Measurements from ENCODE around the gene IFNA7. TPM values are rescaled to one million over a fixed set of nuclear protein-coding genes. Genes with fewer than 3 reads are reported as not detected.
"Not testable (repeated sequence)": the region's sequence is repeated elsewhere in the genome, so short reads cannot be mapped to it uniquely, and the experiment has no call there.

IFNA7 gene
- not detected for polyA plus RNA-seq (ENCODE audit: insufficient read length in 4 of 4)

DNA sequence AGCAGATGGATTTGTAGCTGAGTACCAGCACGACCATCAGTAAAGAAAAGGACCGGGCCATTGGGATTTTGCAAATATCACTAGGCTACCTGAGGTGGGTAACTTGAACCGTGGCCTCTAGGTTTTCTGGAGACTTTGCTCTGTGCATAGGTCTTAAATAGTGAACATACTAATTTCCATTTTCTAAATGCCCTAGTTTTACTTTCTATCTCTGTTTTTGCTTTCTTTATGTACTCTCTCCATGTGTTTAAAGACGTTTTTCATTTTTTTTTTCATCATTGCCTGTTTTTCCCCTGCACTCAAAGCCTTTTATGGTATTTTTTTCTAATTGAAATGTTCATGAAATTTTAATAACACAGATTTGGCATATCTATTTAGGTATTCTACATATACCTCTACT is at the start of gene IFNA7:
TSS of gene IFNA7 (minus strand) at position 101 of the 400 bp plus-strand sequence. CDS start at position 61, 40 bp downstream.
- not testable (repeated sequence) for DNase-seq (ENCODE audit: low read depth in 4 of 4, low spot score in 2 of 4)

DNA sequence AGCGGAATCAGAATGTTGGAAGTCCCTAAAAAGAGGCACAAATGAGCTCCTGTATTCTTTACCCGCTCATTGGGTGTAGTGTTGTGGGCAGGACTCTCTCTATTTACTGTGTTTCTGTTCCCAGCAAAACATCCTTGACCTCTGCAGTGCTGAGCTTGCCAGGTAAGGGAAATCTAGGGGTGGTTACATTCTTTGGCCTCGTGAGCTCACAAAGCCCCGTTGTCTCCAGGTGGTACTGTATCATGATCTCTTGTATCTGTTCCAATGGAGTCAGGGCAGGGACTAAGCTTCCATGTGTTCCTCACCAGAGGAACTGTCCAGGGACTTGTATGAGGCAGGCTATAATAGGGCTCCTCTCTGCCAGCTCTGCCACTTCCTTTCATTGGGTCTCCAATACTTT is 49.6 kb upstream of the IFNA7 start:
- DNase-seq (ENCODE audit: low read depth in 4 of 4, low spot score in 2 of 4) = no peak

DNA sequence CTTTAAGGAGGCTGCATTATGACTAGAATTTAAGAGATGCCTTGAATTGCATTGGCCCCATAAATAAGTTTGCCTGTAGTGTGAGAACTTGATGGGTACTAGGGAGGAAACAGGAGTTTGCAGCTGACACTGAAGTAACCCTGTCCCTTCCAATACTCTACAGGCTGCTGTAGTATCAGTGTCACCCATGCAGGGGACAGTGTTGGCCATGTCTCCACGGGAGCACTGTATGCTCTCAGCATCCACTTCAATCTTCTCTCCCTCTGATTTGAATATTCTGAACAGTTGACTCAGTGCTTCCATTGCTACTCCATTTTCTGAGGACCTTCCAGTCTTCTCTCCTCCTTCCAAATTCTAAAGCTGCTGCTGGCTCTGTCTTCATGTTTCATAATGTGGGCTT is 49.2 kb upstream of the IFNA7 start:
- DNase-seq (ENCODE audit: low read depth in 4 of 4, low spot score in 2 of 4) = no peak

DNA sequence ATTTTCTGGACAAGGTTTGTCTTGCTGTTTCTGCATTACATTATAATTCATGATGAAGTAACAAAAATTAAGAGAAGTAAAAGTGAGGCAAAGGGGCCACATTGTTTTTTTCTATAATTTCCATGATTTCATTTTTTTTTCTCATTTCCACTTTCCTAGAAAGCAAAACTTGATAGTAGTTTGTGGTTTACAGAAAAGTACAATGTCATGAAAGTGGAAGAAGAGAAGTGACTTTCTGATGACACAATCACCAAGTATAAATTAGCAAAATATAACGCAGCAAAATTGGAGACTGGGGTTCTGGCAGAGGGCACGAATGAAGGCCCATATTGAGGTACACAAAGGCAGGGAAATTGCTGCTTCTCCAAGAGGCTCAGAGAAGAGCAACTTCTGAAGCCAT is 42.8 kb upstream of the IFNA7 start:
- DNase-seq (ENCODE audit: low read depth in 4 of 4, low spot score in 2 of 4) = no peak

DNA sequence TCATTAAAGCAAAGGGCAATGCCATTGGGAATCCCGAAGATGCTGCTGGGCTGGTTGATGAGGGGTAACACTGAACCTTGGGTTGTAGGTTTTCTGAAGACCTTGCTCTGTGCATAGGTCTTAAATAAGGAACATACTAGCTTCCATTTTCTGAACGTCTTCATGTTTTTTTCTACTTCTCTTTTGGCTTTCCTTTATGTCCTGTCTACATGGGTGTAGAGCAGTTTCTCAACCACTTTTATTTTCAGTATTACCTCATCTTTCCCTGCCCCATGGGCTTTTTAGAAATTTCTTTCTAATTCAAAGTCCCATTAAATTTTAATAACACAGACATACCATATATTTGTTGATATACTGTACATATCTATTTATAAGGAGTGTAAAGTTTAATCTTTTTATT is 37.9 kb upstream of the IFNA7 start, which contains the start of gene IFNA14:
TSS of gene IFNA14 (minus strand) at position 95 of the 400 bp plus-strand sequence. CDS start at position 25, 70 bp downstream.
- DNase-seq (ENCODE audit: low read depth in 4 of 4, low spot score in 2 of 4) = no peak

DNA sequence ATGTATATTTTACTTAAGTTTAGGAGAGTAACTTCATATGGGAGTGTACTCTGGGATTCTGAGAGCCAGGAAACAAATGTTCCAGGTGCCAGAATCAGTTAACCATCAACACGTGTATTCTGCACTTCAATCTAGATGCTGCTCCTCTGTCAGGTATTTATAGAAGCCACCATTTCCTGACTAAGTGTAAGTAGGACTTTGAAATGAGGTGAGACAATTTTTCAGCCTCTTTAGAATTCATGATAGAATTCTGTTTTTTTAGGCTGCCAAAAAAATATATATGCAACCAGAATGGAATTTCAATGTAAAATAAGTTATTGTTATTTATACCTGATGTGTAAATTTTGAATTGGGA is 34.3 kb upstream of the IFNA7 start:
- DNase-seq (ENCODE audit: low read depth in 4 of 4, low spot score in 2 of 4) = not testable (repeated sequence)

DNA sequence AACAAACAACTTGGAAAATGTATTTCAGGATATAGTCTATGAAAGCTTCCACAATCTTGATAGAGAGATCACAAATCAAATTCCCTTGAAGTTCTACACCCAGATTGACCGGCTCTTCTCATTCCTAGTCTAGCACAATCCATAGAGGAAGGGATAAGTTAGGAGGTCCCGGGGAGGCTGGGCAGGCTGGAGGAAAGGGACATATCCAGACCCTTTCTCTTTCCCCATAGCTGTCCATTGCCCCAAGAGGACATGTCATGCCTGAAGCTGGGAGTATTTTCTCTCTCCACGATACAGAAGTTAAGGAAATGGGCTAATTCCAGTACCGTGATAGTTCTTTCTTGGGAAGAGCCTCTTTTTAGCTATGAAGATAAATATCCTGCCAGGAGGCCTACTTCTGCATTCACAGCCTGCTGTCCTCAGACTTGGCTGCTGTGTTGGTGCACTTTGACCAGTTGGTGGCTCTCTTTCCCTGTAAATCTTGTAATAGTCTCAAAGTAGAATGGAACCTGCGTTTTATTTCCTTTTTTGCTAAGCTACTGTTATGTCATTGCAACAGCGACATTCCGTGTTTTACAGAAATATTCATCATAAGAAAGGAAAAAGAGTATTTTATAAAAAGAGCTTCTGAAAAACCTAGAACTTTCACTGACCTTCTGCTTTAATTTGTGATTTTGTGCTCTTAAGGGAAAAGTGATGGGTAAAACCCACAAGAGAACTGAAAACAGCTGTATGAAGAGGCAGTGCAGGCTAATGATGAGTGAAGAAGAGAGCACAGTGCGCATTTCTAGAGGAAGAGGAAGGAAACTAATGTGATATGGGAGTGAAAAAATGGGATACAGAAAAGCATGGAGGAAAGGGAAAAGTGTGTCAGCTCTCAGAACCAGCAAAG is 33.7 kb upstream of the IFNA7 start:
- peak in 1 of 4 donors; percentile 7 for DNase-seq (ENCODE audit: low read depth in 4 of 4, low spot score in 2 of 4)

DNA sequence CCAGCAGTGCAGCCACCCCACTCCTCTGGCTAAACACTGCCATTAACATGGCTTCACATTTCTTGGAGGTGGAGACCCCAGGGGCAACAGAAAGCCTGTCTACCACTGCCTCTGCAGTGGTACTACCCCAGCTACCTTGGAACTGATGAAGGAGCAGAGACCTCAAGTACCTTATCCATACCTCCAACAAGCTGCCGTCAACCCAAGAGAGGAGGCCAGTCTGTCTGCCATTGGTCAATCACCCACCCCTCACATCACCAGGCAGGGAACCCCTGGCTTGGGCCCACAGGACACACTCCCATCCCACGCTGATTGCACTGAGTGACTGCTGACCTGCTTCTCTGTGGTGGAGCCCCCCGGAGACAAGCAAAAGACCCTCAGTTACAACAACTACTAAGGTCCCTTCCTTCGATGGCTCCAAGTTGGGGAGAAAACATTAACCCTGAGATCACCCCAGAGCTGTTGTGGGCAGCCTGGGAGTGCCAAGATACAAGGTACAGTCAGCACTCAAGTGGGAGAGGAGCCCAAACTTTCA is 32.2 kb upstream of the IFNA7 start:
- no peak for DNase-seq (ENCODE audit: low read depth in 4 of 4, low spot score in 2 of 4)

DNA sequence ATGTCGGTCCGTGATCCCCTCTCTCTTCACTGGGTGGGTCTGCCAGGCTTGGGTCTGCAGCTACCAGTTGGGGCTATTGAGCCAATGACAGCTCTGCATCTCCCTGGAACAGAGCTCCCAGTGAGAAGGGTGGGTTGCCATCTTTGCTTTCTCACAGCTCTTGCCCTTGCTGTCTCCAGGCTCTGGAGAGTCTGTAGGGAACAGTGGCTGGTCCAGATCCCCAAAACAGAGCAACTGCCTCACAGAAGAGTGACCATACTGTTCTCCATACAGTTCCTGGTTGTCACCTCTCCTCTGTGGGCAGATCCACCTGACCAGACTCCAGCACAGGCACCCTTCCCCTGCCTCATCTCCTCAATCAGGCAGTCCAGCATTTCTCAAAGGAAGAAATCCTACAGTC is 31.3 kb upstream of the IFNA7 start:
- no peak for DNase-seq (ENCODE audit: low read depth in 4 of 4, low spot score in 2 of 4)

DNA sequence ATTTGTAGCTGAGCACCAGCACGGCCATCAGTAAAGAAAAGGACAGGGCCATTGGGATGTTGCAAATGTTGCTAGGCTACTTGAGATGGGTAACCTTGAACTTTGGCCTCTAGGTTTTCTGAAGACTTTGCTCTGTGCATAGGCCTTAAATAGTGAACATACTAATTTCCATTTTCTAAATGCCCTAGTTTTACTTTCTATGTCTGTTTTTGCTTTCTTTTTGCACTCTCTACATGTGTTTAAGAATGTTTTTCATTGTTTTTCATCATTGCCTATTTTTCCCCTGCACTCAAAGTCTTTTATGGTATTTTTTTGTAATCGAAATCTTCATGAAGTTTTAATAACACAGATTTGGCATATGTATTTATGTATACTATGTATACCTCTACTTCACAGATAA is 26.1 kb upstream of the IFNA7 start, which contains the start of gene IFNA17:
TSS of gene IFNA17 (minus strand) at position 101 of the 400 bp plus-strand sequence. CDS start at position 52, 49 bp downstream.
- DNase-seq (ENCODE audit: low read depth in 4 of 4, low spot score in 2 of 4) = no peak

DNA sequence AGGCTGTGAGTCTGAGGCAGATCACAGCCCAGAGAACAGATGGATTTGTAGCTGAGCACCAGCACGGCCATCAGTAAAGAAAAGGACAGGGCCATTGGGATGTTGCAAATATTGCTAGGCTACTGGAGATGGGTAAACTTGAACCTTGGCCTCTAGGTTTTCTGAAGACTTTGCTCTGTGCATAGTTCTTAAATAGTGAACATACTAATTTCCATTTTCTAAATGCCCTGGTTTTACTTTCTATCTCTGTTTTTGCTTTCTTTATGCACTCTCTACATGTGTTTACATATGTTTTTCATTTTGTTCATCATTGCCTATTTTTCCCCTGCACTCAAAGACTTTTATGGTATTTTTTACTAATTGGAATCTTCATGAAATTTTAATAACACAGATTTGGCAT is 15.2 kb upstream of the IFNA7 start, which contains the start of gene IFNA16:
TSS of gene IFNA16 (minus strand) at position 101 of the 400 bp plus-strand sequence. CDS start at position 95, 6 bp downstream.
- DNase-seq (ENCODE audit: low read depth in 4 of 4, low spot score in 2 of 4) = not testable (repeated sequence)

DNA sequence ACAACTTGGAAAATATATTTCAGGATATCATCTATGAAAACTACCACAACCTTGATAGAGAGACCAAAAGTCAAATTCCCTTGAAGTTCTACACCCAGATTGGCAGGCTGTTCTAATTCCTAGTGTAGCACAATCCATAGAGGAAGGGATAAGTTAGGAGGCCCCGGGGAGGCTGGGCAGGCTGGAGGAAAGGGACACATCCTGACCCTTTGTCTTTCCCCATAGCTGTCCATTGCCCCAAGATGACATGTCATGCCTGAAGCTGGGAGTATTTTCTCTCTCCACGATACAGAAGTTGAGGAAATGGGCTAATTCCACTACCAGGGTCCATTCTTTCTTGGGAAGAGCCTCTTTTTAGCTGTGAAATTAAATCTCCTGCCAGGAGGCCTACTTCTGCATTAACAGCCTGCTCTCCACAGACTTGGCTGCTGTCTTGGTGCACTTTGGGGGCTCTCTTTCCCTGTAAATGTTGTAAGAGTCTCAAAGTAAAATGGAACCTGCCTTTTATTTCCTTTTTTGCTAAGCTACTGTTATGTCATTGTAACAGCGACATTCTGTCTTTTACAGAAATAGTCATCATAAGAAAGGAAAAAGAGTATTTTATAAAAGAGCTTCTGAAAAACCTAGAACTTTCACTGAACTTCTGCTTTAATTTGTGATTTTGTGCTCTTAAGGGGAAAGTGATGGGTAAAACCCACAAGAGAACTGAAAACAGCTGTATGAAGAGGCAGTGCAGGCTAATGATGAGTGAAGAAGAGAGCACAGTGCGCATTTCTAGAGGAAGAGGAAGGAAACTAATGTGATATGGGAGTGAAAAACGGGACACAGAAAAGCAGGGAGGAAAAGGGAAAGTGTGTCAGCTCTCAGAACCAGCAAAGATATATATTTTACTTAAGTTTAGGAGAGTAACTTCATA is 11.7 kb upstream of the IFNA7 start:
- not testable (repeated sequence) for DNase-seq (ENCODE audit: low read depth in 4 of 4, low spot score in 2 of 4)

DNA sequence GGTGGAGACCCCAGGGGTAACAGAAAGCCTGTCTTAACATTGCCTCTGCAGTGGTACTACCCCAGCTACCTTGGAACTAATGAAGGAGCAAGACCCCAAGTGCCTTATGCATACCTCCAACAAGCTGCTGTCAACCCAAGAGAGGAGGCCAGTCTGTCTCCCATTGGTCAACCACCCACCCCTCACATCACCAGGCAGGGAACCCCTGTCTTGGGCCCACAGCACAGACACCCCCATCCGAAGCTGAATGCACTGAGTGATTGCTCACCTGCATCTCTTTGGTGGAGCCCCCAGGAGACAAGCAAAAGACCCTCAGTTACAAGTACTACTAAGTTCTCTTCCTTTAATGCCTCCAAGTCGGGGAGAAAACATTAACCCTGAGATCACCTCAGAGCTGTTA is 10.2 kb upstream of the IFNA7 start:
- DNase-seq (ENCODE audit: low read depth in 4 of 4, low spot score in 2 of 4) = not testable (repeated sequence)

DNA sequence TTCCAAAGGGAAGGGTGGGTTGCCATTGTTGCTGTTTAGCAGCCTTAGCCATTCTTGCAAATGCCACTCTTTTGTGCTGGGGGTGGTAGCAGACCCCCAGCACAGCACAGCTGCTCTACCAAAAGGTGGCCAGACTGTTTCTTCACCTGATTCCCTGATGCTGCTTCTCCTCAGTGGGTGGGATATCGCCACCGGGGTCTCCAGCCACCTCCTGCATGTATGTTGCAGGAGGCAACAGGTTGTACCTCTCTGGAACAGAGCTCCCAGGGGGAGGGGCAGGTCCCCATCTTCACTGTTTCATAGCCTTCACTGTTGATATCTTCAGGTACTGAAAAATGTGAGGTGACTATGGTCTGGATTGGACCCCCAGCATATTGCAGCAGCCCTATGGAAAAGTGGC is 8.8 kb upstream of the IFNA7 start:
- not testable (repeated sequence) for DNase-seq (ENCODE audit: low read depth in 4 of 4, low spot score in 2 of 4)

DNA sequence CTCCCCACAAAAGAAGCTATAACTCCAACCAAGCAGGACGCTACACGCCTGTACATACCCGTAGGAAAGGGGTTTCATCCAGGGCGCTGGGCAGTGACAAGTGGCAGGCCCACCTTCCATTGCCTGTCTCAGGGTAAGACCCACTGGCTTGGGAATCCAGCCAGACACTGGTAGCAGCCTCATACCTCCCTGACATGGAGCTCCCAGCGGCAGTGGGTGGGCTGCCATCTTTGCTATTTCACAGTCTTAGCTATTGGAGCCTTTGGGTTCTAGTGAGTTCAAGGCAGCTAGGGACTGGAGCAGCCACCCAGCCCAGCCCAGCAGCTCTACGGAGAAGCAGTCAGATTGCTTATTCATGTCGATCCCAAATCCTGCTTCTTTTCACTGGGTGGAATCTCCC is 8.3 kb upstream of the IFNA7 start:
- DNase-seq (ENCODE audit: low read depth in 4 of 4, low spot score in 2 of 4) = no peak

DNA sequence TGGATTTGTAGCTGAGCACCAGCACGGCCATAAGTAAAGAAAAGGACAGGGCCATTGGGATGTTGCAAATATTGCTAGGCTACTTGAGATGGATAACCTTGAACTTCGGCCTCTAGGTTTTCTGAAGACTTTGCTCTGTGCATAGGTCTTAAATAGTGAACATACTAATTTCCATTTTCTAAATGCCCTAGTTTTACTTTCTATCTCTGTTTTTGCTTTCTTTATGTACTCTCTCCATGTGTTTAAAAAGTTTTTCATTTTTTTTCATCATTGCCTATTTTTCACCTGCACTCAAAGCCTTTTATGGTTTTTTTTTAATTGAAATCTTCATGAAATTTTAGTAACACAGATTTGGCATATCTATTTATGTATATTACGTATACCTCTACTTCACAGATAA is 5.0 kb upstream of the IFNA7 start, which contains the start of gene IFNA10:
TSS of gene IFNA10 (minus strand) at position 101 of the 400 bp plus-strand sequence. CDS start at position 55, 46 bp downstream.
- not testable (repeated sequence) for DNase-seq (ENCODE audit: low read depth in 4 of 4, low spot score in 2 of 4)

DNA sequence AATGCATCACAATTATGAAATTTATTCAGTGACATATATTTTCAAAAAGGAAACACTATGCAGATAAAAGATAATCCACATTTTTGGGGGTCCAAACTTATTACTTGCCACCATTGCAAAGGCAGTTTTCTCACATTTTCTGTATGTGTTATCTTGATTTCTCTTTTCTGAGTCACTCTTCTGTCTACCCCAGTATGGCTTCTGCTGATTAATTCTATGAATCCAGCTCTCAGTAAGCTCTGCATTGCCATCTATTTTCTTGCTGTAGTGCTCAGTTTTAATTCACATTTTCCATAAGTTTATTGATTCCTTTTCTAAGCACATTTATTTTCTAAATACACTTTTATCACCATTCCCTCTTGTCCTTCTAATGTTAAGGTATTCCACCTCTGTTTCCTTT is 3.2 kb upstream of the IFNA7 start:
- no peak for DNase-seq (ENCODE audit: low read depth in 4 of 4, low spot score in 2 of 4)

DNA sequence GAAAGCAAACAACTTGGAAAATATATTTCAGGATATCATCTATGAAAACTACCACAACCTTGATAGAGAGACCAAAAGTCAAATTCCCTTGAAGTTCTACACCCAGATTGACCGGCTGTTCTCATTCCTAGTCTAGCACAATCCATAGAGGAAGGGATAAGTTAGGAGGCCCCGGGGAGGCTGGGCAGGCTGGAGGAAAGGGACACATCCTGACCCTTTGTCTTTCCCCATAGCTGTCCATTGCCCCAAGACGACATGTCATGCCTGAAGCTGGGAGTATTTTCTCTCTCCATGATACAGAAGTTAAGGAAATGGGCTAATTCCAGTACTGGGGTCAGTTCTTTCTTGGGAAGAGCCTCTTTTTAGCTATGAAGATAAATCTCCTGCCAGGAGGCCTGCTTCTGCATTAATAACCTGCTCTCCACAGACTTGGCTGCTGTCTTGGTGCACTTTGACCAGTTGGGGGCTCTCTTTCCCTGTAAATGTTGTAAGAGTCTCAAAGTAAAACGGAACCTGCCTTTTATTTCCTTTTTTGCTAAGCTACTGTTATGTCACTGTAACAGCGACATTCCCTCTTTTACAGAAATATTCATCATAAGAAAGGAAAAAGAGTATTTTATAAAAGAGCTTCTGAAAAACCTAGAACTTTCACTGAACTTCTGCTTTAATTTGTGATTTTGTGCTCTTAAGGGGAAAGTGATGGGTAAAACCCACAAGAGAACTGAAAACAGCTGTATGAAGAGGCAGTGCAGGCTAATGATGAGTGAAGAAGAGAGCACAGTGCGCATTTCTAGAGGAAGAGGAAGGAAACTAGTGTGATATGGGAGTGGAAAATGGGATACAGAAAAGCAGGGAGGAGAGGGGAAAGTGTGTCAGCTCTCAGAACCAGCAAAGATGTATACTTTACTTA is 6.9 kb downstream of the IFNA7 start:
- not testable (repeated sequence) for DNase-seq (ENCODE audit: low read depth in 4 of 4, low spot score in 2 of 4)

DNA sequence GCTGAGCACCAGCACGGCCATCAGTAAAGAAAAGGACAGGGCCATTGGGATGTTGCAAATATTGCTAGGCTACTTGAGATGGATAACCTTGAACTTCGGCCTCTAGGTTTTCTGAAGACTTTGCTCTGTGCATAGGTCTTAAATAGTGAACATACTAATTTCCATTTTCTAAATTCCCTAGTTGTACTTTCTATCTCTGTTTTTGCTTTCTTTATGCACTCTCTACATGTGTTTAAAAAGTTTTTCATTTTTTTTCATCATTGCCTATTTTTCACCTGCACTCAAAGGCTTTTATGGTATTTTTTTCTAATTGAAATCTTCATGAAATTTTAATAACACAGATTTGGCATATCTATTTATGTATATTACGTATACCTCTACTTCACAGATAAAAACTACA is 14.5 kb downstream of the IFNA7 start, which contains the start of gene IFNA4:
TSS of gene IFNA4 (minus strand) at position 101 of the 400 bp plus-strand sequence. CDS start at position 45, 56 bp downstream.
- DNase-seq (ENCODE audit: low read depth in 4 of 4, low spot score in 2 of 4) = not testable (repeated sequence)

Measured in left renal cortex interstitium (tissue), 4 donors.